Gastrocnemius medialis (tissue), 4 donors: ENCODE measurements around the gene TNS3.

Experiments used
- POLR2A ChIP-seq, 2 donors: fragments of 450-650 bp; IDR thresholded peaks; one replicate each; pipeline ENCODE4 v1.6.1; 2017; ENCODE audit warnings: antibody characterized with exemption in 2 of 2, mild to moderate bottlenecking in 2 of 2, moderate library complexity in 2 of 2
- TF ChIP-seq, protein P1 (sequence below), 5 experiments: fragments of 450-650 bp in 3 of 5; fragments of 200-600 bp in 2 of 5; sonication (generic) in 2 of 5; IDR thresholded peaks in 4 of 5; conservative IDR thresholded peaks in 1 of 5; 1 replicate in 4 of 5; 2 replicates in 1 of 5; pipeline ENCODE4 v1.5.1; 2016 to 2019; ENCODE audit warnings: antibody characterized with exemption in 5 of 5, mild to moderate bottlenecking in 3 of 5, moderate library complexity in 3 of 5

DNA sequence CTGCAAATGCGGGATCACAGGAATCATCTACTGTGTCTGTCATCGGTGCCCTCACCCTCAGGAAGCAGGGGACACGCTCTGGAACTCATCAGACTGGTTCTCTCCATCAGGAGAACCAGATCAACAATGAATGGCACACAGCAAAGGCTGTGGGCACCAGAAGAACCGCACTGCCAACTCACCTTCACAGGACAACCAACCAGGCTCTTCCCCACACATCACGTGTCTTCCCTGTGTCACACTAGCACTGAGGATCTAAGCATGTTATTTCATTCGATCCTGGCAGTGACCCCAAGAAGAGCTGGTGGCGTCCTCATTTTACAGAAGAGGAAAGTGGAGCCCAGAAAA lies 106.1 kb downstream of the TNS3 start:
- TF ChIP-seq, protein P1, sequence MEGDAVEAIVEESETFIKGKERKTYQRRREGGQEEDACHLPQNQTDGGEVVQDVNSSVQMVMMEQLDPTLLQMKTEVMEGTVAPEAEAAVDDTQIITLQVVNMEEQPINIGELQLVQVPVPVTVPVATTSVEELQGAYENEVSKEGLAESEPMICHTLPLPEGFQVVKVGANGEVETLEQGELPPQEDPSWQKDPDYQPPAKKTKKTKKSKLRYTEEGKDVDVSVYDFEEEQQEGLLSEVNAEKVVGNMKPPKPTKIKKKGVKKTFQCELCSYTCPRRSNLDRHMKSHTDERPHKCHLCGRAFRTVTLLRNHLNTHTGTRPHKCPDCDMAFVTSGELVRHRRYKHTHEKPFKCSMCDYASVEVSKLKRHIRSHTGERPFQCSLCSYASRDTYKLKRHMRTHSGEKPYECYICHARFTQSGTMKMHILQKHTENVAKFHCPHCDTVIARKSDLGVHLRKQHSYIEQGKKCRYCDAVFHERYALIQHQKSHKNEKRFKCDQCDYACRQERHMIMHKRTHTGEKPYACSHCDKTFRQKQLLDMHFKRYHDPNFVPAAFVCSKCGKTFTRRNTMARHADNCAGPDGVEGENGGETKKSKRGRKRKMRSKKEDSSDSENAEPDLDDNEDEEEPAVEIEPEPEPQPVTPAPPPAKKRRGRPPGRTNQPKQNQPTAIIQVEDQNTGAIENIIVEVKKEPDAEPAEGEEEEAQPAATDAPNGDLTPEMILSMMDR (IDR thresholded peaks at IDR 0.05 in 4 of 5, conservative IDR thresholded peaks at IDR 0.05 in 1 of 5), result no peak
- TF ChIP-seq POLR2A (IDR thresholded peaks at IDR 0.05), result no peak
